DND-41 (cell line): ENCODE data around the gene SYNPO.

Experiments
- EZH2 ChIP-seq: IDR thresholded peaks from 3 replicates; pipeline ENCODE4 v1.6.1; 2012; ENCODE audit warnings: borderline replicate concordance, low read depth, mild to moderate bottlenecking, moderate library complexity, low read length, inconsistent platforms; ENCODE audit not compliant: severe bottlenecking
- TF ChIP-seq, protein P1 (sequence below): IDR thresholded peaks from 2 replicates; pipeline ENCODE4 v1.5.1; 2012; ENCODE audit warnings: borderline replicate concordance, low read length, moderate library complexity, mild to moderate bottlenecking; ENCODE audit not compliant: poor library complexity, severe bottlenecking; ENCODE audit errors: extremely low read depth

DNA sequence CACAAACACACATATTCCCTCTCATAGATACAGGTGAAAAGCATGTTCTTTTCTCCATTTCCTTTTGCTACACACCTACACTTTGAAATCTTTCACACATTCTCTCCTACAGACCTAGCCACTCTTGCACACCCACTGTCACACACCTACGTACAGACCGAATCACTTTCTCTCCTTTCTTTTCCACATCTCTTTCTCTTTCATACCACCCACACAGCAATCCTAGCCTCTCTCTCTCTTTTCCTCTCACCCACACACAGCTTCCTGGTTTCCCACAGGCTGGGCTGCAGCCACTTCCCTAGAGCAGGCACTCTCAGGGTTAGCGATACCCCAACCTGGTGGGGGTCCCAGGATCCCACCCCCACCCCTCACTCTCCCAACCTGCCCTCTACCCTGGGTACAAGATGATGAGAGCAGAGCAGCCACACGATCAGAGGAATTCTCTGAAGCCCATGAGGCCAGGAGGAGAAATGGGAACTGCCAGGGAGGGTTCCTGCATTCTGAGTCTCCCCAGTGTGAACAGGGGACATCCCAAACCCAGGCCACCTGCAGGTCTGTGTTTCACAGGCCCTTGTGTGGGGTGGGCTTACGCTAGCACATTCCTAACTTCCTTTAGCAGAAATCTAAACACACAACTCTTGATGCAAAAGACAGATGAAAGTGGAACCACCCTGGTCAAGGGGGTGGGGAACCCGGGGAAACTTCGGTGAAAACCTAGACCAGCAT lies 17.1 kb upstream of the SYNPO start:
- TF ChIP-seq, protein P1, sequence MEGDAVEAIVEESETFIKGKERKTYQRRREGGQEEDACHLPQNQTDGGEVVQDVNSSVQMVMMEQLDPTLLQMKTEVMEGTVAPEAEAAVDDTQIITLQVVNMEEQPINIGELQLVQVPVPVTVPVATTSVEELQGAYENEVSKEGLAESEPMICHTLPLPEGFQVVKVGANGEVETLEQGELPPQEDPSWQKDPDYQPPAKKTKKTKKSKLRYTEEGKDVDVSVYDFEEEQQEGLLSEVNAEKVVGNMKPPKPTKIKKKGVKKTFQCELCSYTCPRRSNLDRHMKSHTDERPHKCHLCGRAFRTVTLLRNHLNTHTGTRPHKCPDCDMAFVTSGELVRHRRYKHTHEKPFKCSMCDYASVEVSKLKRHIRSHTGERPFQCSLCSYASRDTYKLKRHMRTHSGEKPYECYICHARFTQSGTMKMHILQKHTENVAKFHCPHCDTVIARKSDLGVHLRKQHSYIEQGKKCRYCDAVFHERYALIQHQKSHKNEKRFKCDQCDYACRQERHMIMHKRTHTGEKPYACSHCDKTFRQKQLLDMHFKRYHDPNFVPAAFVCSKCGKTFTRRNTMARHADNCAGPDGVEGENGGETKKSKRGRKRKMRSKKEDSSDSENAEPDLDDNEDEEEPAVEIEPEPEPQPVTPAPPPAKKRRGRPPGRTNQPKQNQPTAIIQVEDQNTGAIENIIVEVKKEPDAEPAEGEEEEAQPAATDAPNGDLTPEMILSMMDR, result no peak
- TF ChIP-seq EZH2, result no peak
